GM03348 (cell line): ENCODE data around the gene POLR3H.
A peak's percentile ranks its signal among the peaks of the same experiment; 100 is the strongest.

Source experiments
- DNase-seq: peaks from one replicate; pipeline ENCODE4 v3.0.0; 2012; ENCODE audit warnings: low spot score

Gene POLR3H

DNA sequence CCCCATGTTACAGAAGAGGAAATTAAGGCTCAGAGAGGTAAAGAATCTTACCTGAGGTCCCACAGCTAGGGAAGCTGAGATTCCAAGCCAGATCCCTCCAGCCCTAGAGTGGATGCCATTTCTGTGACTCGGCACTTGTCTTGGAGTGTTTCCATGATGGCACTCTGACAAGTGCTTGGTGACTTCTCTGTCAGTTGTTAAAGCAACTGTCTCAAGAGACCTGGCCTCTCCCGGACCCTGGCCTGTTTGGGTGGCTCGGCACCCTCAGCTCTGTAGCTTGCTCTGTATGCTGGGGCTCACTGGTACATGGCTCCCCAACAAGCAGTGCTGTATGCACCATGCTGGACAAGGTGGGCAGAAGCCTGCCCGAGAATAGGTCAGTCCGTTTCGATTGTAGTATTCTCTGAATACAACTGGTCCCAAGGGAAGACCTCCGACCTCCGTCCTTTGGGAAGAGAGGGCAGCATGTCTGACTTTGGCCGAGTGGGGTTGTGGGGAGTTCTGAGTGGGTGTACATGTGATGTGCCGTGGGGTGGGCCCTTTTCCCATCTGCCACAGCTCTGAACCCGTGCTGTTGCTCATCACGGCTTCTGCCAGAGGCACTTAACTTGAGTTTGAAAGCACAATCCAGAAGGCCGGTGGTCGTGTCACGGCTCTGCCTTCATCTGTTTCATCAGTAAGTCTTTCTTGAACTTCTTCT lies 63.0 kb downstream of the POLR3H start:
- DNase-seq: peak; percentile 46

DNA sequence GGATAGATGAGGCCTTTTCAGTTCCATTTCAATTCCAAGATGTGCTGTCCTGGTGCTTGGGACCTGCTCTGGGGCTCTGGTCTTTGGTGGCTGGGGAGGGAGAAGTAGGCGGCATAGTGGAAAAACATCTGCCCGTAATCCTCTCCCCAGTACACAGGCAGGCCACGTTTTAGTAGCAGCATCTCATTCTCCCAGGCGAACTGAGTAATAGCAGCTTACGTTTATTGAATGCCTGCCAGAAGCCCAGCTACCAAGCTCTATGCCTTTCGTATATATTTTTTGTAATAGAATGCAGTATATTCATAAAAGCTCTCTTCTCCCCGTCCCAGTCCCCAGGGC lies 63.9 kb downstream of the POLR3H start:
- DNase-seq: peak; percentile 38

DNA sequence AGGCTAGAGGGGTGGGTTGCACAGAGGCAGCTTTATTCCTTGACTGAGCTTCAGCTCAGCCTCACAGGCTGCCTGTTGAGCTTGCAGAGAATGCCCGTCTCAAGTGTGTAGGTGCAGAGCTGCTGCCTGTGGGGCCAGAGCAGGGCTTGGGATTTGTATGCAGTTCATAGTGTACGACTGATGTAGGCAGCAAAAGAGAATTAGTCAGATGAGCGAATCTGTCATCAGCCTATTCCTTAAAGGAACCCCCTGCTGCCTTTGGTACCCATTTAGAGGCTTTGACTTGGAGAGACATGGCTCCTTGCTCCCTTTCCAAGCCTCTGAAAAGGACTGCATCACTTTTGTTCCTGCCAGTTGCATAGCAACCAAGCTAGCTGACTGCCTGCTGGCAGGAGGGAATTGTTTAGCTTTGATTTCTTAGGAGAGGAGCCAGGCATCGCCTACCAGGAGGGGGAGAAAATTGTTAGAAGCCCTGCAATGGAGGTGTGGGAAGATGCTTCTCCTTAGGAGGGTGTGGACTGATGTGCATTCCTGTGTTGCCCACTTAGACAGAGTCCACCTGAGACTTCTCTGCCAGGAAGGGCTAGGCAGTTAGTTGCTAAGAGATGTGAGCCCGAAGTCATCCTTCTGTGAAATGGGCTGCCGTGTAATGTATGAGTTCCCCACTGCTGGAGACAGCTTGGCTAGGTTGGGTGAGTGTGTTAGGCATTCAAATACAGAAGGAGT lies 64.4 kb downstream of the POLR3H start:
- DNase-seq: peak; percentile 35

DNA sequence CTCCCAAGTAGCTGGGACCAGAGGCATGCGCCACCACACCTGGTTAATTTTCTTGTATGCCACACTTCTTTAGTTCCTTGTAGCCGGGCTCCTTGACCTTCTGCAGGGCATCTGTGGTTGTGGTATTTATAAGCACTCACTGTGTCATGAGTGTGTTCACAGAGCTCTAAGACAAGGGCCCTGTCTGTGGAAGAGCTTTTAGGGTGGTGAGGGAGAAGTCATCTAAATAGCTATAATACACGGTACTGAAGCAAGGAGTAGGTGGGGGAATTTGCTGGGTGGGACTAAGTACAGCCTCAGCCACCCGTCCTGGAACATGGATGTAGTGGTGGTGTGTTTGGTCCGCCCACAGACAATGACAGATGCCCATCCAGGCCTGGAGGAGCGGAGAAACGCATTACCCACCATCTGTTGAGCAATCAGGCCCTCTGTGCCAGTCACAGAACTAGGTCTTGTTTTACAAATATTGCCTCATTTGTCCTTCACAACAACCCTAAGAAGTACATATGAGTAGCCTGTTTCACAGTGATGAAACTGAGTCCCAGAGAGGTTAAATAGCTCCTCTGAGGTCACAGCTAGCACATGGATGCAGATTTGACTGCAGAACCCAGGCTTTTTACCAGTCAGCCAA lies 65.3 kb downstream of the POLR3H start:
- DNase-seq: no peak

GRCh38 chr22:41478473-41478872 lies 65.8 kb downstream of the POLR3H start:
- DNase-seq: no peak
